ENCODE results near the gene ZNF620. TPM values are rescaled to one million over a fixed set of nuclear protein-coding genes. Genes with fewer than 3 reads are reported as not detected.

ZNF620 gene
- 0.39 and 2.6 TPM in 2 replicates for total RNA-seq

DNA sequence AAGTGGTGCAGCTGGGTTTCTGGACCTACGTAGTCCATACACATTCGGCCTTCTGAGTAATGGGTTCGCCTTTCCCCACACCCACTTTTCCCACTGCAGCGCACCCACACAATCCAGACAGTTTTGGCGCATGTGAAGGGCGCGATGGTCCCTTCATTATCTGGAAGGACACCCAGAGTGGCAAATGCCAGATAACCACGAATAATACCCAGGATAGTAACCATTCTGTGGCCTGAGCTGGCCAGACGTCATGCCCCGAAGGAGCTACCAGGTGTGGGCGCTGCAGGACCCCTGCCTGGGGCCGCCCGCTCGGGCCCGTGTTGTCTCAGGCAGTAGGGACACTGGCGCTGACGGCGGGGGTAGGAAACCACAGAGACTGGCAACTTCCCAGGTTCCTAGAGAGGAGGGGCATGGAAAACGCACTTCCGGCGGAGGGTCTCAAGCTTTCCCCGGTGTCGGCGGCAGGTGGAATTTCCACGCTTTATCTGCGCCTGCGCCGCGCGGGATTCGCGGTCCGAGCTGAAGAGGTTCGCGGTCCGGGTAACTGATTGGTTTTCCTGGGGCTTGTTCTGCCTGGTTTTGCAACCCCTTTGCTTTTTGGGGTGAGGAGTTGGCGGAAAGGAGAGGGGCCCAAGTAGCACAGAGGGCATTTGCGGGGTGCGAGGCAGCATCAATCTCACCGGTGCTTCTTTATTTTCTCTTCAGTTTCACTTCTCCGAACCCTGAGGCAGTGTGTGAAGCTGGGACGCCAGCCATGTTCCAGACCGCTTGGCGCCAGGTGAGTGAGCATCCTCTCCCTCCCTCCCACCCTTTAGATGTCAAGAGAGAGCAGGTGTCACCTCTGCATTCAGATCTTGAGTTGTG, at the start of gene ZNF620:
ZNF620 (plus strand) TSS at position 441 of the 864 bp plus-strand sequence; CDS start at position 755, 314 bp downstream.

DNA sequence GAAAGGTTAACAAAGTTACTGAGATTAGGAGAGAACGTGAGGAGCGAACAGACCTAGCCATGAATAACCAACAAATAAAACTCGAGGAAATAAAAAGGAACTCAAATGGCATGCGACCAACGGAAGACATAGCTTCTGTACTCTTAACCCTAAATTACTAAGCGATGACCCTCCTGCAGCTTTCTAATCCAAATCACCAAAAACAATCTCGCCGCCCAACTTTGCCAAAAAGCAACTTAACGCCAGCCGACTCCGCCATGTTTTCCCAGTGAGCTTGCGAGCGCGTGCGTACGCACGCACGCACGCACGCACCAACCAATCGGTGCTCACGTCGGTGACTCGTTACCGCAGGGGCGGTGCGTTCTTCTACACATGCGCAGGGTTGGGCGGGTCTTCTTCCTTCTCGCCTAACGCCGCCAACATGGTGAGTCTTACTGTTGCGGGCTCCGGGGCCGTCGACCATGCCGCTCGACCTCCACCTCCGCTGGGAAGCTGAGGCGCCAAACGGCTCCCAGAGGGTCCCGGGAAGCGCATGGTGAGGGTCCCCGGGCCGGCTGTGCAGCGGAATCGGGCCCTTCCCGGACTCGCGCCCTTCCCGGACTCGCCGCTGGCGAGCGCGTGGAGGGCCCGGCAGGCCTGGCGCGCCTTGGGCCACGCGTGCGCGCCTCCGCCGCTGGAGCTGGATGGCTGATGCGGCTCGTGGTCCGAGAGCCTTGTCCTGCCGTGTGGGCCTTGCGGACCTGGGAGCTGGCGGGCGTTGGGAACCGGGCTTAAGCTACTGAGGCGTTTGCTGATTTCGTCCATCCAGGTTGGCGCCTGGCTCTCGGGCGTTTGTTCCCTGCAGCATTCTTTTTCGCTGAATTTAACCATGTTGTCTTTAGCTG, 48.7 kb upstream of the ZNF620 start, which contains the start of gene RPL14:
RPL14 (plus strand) TSS at position 400 of the 884 bp plus-strand sequence; CDS start at position 533, 133 bp downstream.

DNA sequence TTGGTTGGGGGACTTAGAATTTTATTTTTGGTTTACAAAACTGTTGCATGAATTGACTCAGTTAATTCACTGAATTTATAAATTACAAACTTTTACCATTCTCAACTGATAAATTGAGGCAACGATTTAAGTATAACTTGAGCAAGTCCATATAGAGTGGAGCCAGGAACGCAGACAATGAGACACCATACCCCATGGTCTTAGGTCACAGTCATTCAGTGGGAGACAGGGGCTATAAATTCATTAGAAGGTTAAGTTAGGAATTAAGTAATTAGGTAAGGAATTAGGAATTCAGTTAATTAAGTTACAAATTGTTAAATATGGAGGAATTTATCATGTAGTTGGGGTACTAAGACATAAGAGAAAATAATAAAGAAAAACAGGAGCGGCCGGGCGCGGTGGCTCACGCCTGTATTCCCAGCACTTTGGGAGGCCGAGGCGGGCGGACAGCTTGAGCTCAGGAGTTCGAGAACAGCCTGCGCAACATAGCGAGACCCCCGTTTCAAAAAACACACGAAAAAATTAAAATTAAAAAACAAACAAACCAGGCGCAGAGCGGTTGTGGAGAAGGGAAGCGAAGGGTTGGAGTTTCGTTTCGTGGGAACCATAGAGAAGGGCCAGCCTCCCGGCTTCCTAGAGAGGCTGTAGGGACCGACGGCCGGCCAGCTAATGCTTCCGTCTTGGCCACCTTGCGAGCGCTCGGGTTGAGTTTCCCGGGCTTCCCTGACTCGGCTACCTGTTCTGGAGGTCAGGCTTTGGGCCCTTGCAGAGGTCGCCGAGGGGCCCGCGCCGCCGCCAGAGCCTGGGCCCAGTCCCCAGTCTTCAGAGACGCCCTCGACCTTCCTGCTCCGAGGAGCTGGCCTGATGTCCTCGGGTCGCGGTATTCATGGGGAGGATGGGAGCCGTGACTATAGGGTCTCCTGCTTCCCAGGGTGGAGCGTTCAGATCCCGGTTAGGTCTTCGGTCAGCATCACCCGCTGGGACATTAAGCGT, 29.1 kb upstream of the ZNF620 start, which contains the start of gene ZNF619:
ZNF619 (plus strand) TSS at position 645 of the 993 bp plus-strand sequence. CDS start 858 bp downstream, outside the sequence.

DNA sequence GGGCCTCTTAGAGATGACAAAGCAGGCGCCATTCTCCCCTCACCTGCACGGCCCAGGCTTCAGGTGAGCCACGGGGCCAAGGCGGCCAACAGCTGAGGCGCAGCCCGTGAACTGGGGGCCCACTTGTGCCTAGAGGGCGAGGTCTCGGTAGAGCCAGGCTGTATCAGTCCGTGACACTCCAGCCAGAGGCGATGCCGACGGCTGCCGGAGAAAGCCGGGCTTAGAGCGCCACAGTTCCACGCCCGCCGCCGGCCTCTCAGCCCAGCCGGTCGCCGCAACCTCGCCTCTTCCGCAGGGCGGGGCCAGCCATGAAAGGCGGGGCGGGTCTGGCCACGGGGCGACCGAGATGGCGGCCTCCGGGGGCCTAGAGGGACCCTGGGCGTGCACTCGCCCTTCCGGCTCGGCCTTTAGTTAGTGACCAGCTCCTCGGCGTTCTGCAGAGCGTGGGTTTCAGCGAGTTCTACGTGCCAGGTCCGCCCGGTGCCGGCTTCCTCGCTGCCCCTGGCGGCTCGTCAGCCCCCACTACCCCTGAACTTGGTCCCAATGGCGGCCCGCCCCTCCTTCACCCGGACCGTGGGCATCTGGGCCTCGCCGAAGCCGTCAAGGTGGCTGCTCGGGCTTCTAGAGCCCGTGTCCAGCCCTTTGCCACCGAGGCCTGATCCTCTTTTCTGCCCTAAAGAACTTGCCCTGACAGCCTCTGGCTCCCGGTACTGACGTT, 18.9 kb downstream of the ZNF620 start, which contains the start of gene ZNF621:
ZNF621 (plus strand) TSS at position 393 of the 718 bp plus-strand sequence. CDS start 881 bp downstream, outside the sequence.

Other genes starting within 250 kb of the ZNF620 start
- gene EIF1B, start 196.3 kb upstream of the ZNF620 start, total RNA-seq, result 20.0 and 23.3 TPM in 2 replicates
- gene ENTPD3, start 118.9 kb upstream of the ZNF620 start, total RNA-seq, result 1.2 TPM in 1 of 2 replicates, not detected in the other
- gene RPL14, start 48.7 kb upstream of the ZNF620 start, total RNA-seq, result 422 and 828 TPM in 2 replicates
- gene ZNF619, start 28.9 kb upstream of the ZNF620 start, total RNA-seq, result 2.2 and 14.3 TPM in 2 replicates
- gene ZNF621, start 18.9 kb downstream of the ZNF620 start, total RNA-seq, result 7.6 and 18.2 TPM in 2 replicates